Iris pigment epithelial cell (primary cell): ENCODE data around the gene L1CAM.
"Not testable (repeated sequence)": the region's sequence is repeated elsewhere in the genome, so short reads cannot be mapped to it uniquely, and the experiment has no call there.

Experiments used
- DNase-seq: peaks from one replicate; pipeline ENCODE4 v3.0.0-alpha.2; 2011; ENCODE audit warnings: low read depth

Gene L1CAM

DNA sequence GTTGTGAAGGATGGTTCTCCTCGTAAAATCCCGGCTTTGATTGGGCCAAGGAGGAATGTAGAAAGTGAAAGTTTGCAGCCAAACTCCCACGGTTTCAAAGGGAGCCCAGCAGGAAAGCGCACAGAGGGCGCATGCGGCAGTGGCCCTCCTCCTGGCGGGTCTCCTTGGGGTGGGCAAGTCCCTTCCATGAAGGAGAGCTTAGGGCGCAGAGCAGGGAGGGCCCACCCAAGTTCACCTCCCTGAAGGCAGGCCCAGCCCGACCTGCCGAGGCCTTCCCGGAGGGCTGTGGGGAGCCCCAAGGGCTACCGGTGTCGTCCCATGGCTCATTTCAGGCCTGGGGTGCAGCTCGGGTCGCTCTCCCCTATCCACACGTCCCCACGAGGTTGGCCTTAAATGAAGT lies 57.7 kb downstream of the L1CAM start:
- DNase-seq = no peak

DNA sequence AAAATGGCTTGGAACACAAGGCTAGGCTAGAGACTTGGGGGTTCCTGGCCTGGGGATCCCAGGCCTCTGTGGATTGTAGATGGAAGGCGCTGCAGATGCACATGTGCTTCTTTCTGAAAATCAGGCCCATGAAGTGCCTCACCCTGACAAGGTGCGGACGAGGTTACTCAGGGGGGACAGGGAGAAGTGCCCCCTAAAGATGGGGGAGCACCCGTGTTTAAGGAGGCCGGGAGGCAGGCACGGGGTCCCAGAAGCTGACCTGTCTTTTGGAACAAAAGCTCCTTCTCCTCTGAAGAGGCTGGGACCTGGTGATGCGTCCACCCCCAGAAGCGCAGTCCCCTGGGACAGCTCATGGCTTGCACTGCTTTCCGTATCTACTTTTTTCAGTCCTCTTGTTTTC lies 58.1 kb downstream of the L1CAM start:
- DNase-seq = no peak

DNA sequence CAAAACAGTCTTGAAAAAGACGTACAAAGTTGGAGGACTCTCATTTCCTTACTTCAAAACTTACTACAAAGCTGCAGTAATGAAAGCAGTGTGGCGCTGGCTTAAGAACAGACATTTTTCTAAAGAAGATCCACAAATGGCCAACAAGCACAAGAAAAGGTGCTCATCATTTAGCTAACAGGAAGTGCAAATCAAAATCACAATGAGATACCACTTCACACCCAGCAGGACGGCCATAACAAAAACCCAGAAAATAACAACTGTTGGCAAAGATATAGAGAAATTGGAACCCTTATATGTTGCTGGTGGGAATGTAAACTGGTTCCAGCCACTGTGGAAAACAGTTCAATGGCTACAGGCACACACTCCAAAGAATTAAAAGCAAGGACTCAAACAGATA lies 59.0 kb downstream of the L1CAM start:
- no peak for DNase-seq

DNA sequence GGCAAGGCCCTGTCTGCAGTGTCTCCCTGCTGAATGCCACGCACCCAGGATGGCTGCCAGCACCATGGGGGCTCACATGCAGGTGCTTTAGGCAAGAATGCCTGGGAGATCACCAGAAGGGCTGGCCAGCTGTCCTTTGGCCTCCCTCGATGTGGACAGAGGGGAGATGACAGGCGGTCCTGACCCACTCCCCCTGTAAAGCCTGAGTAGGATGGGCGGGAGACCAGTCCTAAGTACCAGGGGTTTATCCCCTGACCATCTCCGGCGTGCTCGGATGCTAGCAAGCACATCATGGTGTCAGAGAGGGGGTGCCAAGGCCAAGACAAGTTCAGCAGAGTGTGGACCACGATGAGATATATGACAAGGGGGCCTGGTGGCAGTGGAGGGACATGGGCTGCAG lies 60.9 kb downstream of the L1CAM start:
- DNase-seq = no peak

DNA sequence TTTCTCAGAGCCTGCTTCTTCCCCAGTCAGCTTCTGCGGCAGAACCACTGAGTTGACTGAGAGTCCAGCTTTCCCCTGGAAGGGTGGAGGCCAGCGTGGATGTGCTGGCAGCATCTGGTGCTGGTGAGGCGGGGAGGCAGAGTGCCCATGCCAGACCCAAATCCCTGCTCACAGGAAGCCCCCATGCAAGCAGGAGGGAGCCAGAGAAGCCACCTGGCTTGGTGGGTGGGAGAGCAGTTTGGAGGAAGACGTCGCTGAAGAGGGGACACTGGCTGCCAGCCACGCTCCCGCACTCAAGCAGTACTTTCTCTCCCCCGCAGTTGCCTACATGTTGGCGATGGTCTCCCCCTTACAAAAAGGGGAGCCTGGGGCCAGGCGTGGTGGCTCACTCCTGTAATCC lies 61.6 kb downstream of the L1CAM start:
- DNase-seq = no peak

DNA sequence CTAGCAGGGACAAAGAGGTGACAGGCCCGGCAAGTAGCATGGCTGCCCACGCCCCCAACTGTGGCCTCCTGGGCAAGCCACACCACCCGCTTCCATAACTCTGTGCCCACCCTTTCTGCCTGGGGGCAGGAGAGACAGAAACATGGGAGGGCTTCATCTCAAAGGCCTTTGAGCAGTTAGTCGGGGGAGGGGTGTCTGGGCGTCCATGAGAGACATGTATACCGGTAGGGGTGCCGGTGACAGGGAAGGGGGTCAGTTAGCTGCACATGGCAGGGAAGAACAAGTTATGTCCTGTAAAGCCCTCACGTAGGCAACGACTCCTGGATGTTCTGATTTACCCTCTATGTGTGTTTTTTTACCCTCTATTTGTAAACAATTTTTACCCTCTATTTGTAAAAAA lies 64.9 kb downstream of the L1CAM start:
- no peak for DNase-seq

DNA sequence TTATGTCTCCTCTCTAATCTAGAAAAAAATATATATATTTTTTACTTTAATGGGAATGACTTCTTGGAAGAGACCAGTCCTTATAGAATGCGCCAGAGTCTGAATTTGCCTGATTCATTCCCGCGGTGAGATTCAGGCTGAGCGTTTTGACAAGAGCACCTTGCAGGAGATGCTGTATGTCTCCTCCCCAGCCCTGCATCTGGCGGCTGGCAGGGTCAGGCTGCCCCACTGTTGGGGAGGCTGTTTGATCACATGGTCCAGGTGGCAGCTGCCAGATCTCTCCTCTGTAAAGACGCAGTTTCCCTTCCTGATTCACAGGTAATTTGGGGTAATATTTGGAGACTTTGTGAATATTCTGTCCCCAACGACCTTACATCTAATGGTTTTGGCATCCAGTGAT lies 65.4 kb downstream of the L1CAM start:
- DNase-seq = no peak

DNA sequence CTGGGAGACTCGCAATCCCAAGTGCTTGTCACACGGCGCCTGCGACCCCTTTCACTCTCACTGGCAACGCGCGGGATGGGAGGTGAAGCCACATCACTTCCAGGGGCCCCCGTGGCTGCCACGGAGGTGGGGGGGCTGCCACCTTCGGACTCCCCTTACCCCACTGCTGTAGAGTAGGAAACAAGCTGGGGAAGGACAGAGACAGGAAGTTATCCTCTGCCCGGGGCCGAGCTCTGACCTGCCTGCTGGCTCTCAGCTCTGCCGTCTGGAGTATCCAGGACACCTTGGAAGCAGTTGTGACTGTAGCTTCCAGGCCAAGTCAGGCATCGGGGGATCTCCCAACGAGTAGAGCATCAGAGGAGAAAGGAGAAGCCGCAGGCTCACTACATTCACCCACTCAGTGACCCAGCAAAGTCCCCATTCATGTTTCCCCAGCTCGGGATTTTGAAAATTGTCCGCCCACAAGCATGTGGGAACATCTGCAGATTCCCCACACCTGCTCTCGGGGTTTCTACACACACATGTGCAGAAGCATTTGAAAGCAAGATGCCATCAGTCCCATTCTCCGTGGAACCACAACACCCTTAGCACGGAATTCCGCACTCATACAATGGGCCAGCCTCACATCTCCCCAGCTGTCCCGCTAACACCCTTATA lies 66.5 kb downstream of the L1CAM start:
- no peak for DNase-seq

DNA sequence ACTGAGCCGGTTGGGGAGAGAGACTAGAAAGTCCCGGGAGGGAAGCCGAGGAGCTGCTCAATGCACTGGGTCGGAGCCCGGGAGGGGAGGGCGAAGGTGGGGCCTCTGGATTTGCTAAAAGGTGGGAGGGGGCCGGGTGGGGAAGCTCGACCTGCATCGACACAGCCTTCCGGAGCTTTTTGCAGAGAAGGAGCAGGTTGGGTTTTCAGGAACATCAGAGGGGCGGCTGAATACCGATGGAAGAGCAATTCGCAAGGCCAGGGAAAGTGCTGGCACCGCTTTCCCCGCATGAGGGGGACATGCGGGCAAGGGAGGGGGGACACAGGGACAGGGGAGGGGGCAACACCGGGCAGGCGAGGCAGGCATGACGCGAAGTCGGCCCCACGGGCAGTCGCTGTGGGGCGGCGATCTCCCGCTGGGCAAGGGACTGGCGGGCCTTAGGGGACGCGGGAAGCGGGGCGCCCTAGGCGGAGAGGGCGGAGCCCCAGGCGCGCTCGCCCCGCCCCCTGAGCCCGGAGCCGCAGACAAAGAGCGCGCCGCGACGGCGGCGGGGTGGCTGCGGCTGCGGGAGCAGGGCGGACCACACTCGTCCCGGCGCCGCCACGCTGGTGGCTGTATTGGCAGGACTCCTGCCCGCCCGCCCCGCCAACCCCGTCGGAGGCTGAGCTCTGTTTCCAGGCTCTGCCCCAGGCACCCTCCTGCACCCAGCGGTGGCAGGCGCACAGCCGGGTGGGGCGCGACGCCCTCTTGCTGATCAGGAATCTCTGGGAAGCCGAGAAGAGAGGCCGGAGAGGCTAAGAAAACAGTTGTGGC lies 67.2 kb downstream of the L1CAM start:
- no peak for DNase-seq

DNA sequence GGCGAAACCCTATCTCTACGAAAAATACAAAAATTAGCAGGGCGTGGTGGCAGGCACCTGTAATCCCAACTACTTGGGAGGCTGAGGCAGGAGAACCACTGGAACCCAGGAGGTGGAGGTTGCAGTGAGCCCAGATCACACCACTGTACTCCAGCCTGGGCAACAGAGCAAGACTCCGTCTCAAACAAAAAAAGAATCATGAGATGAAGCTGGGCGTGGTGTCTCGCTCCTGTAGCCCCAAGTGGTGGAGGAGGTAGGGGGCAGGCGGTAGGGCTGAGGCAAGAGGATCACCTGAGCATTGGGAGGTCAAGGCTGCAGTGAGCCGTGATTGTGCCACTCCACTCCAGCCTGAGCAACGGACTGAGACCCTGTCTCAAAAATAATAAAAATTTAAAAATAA lies 67.9 kb downstream of the L1CAM start:
- not testable (repeated sequence) for DNase-seq

DNA sequence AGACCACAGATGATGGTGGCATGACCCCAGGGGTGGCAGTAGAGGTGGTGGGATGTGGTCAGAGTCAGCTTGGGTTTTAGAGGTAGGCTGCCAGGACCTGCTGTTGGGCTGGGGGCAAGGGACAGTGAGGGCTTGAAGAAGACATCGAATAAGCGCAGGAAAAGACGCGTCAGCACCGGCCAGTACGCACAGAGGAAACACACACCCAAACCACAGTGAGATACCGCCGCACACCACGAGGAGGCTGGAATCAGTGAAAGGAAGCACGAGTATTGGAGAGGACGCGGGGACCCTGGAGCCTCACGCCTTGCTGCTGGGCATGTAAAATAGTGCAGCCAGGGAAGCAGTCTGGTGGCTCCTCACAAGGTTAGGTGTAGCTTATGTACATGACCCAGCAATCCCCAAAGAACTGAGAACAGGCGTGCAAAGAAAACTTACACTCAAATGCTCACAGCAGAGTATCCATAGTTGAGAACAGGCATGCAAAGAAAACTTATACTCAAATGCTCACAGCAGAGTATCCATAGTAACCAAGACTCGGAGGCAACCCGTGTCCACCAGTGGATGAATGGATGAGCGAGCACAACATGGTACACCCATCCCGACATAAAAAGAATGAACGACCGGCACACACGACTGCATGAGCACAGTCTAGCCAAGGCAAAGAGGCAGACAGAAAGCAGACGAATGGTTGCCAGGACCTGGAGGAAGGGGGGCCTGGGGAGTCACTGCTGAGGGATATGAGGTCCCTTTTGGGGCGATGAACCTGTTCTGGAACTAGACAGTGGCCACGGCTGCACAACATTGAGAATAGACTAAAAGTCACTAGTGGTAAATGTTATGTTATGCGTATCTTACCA lies 68.9 kb downstream of the L1CAM start:
- DNase-seq = no peak

DNA sequence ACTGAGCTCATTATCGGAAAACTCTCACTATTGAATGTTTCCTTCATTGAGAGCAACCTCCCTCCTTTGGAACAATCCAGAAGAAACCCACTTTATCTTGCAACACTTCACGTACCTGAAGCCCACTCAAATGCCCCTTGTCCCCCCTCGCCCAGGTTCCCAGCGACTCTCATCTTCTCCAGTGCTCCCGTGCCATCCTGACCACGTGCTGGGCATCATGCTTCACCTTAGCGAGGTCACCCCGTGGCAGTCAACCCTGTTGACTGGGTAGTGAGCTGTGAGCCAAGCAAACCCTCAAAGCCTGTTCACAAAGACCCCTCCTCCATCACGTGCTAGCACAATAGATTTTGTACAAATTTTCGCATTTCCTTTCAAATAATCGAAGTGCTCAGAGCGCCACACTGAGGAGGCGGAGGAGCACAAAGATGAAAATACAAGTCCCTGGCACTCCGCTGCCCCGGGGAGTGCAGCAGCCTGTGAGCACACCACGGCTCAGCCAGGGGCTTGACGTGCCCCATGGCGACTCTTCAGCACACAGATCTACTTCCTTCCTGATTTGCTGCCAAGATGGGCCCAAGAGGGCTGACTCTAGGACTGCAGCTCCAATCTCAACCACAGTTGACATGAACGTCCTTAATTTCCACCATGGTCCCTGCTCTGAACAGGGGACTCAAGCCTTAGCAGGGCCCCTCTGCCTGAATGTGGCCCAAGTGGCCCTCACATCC lies 71.2 kb downstream of the L1CAM start:
- DNase-seq = no peak

DNA sequence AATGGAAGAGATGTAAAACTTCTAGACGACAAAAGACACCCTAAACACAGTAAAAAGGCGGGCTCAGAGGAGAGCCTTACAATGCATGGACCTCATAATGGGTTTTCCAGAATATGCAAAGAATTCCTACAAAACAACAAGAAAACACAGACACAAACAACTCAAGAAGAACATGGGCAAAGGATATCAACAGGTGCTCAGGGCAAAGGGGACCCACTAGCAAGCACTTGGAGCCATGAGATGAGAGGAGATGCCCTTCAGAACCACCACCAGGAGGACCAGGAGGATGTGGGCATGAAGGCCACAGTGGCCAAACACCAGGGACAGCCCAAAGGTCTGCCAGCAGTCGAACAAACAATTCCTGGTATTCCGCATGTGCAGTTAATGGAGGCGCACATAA lies 72.8 kb downstream of the L1CAM start:
- no peak for DNase-seq

DNA sequence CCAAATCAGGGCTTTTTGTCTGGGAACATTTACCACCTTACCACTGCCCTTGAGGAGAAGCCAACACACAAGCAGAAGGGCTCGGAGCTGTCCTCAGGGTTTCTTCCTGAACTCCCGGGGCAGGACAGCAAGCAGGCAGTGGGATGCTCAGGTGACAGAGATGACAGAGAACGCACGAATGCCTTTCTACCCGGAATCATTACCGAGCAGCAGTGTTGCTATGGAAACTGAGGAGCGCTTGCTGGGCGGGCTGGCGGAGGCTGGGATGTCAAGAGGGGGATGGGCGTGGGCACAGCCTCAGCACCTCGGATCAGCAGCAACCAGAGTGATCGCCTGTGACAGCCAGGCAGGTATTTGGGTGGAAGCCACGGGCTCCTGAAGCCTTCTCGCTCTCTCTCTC lies 73.8 kb downstream of the L1CAM start:
- DNase-seq = no peak
